Nucleus accumbens (tissue), 56 donors: ENCODE measurements around the gene AATF.
A peak's percentile ranks its signal among the peaks of the same experiment; 100 is the strongest.

ENCODE experiments used
- DNase-seq, 56 donors: peaks; one replicate each; lab custom pipeline; 2025; lab: John Stamatoyannopoulos, UW

The AATF gene

DNA sequence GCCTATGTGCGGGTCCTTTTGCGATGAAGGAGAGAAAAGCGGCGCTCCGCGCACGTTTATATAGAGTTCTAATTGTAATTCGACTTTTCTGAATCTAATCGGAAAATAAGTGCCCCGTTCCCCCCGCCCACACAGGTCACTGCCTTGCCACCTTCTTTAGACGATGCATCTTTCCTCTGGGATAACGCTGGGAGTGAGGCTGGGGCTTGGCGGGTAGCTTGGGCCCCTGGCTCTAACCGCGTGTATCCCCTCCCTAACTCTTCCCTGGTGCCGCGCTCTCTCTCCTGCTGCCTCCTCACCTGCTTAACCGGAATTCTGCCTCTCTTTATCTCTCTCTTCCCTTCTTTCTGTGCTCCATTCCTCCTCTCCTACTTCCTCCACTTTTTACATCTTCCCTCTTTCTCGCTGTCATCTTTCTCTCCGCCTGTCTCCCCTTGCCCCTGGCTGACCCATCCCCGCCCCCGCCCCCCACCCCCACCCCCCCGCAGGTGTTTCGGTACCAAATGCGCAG lies 8.9 kb upstream of the AATF start:
- DNase-seq = no peak

DNA sequence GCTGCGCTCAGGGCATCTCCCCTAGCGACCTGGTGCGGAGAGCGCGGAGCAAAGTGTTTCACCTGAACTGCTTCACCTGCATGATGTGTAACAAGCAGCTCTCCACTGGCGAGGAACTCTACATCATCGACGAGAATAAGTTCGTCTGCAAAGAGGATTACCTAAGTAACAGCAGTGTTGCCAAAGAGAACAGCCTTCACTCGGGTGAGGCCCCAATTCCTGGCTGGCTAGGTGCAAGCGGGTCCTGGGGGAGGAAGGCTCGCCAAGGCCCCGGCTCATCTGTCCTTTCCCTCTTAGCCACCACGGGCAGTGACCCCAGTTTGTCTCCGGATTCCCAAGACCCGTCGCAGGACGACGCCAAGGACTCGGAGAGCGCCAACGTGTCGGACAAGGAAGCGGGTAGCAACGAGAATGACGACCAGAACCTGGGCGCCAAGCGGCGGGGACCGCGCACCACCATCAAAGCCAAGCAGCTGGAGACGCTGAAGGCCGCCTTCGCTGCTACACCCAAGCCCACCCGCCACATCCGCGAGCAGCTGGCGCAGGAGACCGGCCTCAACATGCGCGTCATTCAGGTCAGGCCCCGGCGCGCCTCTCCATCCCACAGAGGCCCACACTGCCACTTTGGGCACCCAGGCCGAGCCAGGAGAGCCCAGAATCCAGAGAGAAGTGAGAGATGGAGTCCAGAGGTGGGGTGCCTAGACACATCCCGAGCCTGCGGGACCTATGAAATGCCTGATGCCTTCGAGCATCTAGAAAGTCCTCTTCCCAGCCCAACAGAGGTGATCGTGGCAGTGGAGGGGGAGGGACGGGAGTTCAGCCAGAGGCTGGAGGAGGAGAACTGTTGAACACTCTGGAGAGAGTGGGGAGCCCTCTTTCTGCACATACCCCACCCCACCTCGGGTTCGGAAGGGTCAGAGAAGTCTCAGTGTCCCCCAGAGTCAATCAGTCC lies 8.2 kb upstream of the AATF start:
- no peak for DNase-seq

GRCh38 chr17:36941265-36942010 lies 7.3 kb upstream of the AATF start:
- DNase-seq = no peak

GRCh38 chr17:36942019-36942599 lies 6.6 kb upstream of the AATF start:
- no peak for DNase-seq

DNA sequence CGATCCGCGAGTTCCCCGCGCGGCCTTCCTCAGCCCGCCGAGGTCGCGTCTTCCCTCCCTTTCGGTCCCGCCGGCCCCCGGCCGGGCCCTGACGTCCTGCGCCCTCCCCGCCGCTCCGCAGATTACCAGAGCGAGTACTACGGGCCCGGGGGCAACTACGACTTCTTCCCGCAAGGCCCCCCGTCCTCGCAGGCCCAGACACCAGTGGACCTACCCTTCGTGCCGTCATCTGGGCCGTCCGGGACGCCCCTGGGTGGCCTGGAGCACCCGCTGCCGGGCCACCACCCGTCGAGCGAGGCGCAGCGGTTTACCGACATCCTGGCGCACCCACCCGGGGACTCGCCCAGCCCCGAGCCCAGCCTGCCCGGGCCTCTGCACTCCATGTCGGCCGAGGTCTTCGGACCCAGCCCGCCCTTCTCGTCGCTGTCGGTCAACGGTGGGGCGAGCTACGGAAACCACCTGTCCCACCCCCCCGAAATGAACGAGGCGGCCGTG lies 6.1 kb upstream of the AATF start:
- no peak for DNase-seq

DNA sequence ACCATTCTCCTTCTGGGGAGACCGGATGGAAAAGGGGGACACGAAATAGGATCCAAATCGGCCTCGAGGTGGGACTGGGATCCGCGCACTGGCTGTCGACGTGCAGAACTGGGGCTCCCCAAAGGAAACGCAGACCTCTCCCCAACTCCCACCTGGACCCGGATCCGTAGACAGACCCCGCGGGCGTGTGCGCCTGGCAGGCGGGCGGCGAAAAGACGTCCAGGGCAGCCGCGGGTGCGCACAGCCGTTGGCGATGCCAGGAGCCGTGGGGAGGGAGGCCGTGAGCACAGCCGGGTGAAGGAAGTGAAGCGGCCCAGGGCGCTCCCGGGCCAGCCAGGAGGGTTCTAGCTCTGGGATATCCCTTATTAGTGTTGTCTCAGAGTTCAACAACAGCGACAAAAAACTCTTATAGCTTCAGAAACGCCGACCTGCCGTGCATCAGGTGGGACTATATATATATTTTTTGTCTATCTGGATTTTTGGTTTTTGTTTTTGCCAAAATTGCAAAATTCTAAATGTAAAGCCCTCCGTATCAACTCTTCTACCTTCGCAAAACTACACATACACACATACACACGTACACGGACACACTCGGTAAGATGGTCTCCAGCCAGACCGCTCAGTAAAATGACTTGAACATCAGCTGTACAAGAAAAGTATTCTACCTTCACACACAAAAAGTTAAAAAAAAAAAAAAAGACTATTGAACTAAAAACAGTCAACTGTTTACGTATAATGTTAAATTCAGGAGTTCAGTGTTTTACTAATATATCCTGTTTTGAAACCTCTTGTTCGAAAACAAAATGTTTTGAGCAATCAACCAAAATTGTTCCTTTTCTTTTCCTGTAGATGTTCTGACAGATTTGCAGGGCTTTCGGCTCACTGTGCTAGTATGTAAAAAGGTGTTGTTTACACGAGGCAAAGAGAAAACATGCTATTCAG lies 5.2 kb upstream of the AATF start:
- DNase-seq = no peak

DNA sequence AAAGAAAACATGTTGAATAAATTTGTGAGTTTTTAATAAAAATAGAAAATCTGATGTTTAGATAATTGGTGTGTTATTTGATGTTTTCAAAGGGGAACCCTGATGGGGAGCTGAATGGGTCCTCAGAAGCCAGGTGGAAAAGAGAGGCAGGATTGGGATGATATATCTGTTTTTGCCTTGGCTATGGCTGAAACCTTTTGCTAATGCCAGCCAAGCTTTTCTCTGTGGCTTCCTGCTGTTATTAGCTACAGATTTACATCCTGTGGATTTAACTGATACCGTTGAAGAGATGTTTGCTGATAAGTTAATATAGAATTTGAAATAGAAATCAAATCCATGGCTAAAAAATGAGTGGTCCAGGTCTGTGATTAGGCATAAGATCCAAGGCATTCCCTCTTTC lies 4.2 kb upstream of the AATF start:
- no peak for DNase-seq

DNA sequence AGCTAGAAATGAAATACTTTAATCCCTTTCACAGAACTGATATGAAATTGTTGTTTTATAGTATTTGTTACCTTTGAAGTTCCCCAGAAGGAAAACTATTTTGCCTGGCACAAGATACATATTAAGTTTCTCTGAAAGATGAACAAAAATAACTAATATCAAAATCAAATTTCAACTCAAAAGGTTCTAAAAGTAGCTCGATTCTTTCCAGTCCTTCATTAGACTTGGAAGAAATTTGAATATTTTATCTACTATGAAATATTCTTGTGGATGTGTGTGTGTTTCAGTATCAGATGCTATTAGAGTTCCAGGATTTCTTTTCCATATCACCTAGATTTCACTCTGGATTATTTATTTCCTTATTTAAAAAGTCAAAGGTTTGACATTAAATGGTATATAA lies 3.6 kb upstream of the AATF start:
- DNase-seq = no peak

- DNase-seq = no peak
These were observed 2.6 kb upstream of the AATF start for GRCh38 chr17:36945959-36946725.

DNA sequence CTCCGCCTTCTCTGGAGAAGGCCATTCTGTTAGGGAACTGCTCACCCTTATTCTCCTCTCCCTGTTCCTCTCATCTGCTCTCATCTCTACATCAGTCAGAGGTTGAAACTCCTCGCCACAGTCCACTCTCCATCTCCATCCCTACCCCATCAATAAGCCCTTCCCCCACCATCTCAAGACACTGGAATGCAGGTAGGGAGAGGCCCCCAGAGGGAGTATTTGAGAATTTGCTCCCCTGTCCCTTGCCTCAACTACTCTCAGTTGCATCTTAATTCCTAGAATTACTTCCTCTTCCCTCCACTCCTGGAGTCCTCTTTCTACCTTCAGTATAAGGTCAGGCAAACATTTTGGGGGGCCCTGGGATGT lies 2.0 kb upstream of the AATF start:
- no peak for DNase-seq

DNA sequence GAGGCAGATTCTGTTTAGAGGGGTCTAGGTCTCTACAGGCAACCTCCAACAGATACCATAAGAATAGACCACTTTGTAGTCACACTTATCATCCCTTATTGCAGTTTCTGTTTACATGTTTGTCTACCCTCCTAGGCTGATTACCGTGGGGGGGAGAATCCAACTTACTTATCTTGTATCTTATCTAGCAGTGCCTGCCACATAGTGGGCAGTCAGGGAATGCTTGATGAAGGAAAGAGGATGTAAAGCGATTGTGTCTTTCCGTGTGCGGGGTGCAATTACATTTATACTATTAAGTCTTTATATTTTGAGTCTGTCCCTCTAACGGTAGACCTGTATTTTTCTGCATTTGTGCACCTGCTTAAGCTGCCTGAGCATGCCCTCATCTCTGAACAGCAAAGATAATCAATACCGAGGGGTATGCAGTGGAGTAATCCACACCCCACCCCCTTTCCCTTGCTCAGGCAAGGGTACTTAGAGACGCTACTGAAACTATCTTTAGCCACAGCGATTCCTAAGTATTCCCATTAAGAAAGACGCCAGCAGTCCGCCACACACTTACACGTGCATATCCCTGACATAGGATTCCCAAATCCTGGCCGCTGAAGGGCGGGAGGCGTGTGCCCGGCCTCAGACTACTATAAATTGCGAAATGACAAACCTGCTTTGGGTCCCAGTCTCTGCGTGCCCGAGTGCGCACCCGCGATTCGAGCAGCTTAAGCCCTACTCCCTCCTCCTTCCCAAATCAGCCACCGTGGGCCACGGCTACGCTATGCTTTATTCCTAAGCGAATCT lies 635 bp upstream of the AATF start:
- DNase-seq = peak in 1 of 56 donors; percentile 48

DNA sequence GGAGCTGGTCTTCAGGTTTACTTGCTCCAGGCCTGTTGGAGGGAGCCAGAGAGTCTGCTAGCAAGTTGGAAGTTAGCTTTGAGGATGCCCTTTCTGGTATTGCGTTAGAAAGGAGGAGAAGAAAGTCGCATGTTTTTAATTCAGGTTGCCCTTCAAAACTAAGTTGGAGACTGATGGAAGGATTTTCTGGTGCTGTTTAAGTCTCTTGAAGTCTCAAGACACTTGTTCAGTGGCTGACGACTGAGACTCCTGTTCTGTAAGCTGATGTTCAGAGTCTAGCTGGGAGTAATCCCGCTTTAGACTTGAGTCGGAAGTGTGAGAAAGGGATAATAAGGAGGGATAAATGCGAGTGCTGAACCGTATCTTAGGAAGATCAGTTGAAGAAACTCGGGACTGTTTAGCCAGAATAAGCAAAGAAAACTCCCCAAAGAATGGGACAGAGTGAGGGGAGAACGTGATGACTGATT lies 740 bp downstream of the AATF start:
- DNase-seq = no peak

DNA sequence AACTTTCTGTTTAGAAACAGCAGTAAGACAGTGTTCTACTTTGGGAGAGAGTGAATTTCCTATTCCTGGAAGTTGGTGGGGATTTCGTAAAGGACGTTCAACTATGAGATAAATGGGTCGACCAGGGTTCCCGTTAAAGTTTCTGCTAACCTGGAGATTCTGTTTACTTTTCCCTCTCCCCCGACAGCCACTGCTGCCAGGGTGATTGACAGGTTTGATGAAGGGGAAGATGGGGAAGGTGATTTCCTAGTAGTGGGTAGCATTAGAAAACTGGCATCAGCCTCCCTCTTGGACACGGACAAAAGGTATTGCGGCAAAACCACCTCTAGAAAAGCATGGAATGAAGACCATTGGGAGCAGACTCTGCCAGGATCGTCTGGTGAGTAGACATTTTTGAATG lies 1.3 kb downstream of the AATF start:
- no peak for DNase-seq

GRCh38 chr17:36951084-36951789 lies 2.5 kb downstream of the AATF start:
- no peak for DNase-seq

GRCh38 chr17:36971508-36971907 lies 22.8 kb downstream of the AATF start:
- no peak for DNase-seq

DNA sequence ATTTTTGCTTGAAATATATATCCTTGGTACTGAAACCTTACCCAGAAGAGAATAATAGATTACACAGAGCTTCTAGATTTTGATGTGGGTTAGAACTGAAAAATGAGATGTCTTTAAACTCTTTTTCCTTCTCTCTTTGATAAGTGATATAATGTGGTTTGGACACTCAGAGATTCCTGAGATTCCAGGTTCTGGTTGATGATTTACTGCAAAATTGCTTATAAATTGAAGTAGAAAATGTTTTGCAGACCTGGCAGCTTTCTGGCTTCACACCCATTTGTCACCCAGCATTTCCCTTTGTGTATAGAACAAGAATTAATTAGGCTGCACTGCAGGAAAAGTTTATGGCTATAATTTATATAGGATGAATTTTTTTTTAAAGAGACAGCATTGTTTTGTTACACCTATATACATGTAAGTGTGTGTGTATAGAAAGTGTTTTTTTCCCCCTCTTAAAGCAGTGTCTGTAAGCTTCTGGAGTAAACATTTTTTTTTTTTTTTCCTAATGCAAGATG lies 23.5 kb downstream of the AATF start:
- DNase-seq = no peak

GRCh38 chr17:36972905-36973304 lies 24.2 kb downstream of the AATF start:
- DNase-seq = no peak
